Neutrophil (primary cell): ENCODE measurements around the gene GPR21.

Experiments used
- H3K27ac ChIP-seq: fragments of 200-600 bp; sonication (generic); 2 replicates; pipeline ENCODE4 v1.5.1; 2016; ENCODE audit warnings: mild to moderate bottlenecking, moderate library complexity
- H3K27me3 ChIP-seq: fragments of 200-600 bp; sonication (generic); 2 replicates; pipeline ENCODE4 v1.6.0; 2016; ENCODE audit warnings: mild to moderate bottlenecking
- H3K36me3 ChIP-seq: fragments of 200-600 bp; sonication (generic); 2 replicates; pipeline ENCODE4 v1.5.1; 2017
- H3K4me1 ChIP-seq, 2 experiments: fragments of 200-600 bp in 1 of 2; sonication (generic) in 1 of 2; 1 replicate in 1 of 2; 2 replicates in 1 of 2; pipeline versions ENCODE4 v1.5.1 to v1.6.1; 2013 to 2016; ENCODE audit warnings: low read depth in 1 of 2, low read length in 1 of 2, mild to moderate bottlenecking in 1 of 2, moderate library complexity in 1 of 2; ENCODE audit not compliant: control insufficient read depth in 1 of 2, insufficient read depth in 1 of 2
- H3K4me3 ChIP-seq, 2 experiments: fragments of 200-600 bp in 1 of 2; sonication (generic) in 1 of 2; 1 replicate in 1 of 2; 2 replicates in 1 of 2; pipeline ENCODE4 v1.5.1; 2013 to 2016; ENCODE audit warnings: low read depth in 1 of 2, low read length in 1 of 2, mild to moderate bottlenecking in 1 of 2, moderate library complexity in 1 of 2
- H3K9me3 ChIP-seq: fragments of 200-600 bp; sonication (generic); 2 replicates; pipeline ENCODE4 v1.5.1; 2016
- TF ChIP-seq, protein P1 (sequence below): fragments of 200-600 bp; sonication (generic); IDR thresholded peaks from 2 replicates; pipeline ENCODE4 v1.5.1; 2016; ENCODE audit warnings: antibody characterized with exemption

The GPR21 gene, protein sequence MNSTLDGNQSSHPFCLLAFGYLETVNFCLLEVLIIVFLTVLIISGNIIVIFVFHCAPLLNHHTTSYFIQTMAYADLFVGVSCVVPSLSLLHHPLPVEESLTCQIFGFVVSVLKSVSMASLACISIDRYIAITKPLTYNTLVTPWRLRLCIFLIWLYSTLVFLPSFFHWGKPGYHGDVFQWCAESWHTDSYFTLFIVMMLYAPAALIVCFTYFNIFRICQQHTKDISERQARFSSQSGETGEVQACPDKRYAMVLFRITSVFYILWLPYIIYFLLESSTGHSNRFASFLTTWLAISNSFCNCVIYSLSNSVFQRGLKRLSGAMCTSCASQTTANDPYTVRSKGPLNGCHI

DNA sequence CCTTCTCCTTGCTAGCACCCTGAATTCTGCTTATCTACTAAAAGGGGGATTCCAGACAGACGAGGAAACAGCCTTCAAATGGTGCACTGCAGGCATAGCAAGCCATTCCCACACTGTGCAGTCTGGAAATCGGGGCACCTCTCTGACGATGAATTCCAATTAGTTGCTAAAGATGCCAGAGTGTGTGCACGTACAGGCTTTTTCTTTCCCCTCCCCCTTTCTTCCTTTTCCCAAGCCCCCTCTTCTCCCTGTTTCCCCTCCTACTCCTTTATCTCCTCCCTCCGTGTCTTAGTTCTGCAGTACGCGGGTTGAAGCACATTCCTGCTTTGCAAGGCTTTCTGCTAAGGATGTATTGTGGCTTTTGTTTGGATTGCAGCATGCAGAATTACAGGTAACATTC, at the start of gene GPR21:
Gene GPR21 (plus strand): TSS at position 316 of the 400 bp plus-strand sequence. CDS start 900 bp downstream, outside the sequence.
- no peaks in the 10 kb centered on the region for H3K9me3 ChIP-seq
- no peak within 1 kb of the TSS for H3K27ac ChIP-seq
- TF ChIP-seq, protein P1, sequence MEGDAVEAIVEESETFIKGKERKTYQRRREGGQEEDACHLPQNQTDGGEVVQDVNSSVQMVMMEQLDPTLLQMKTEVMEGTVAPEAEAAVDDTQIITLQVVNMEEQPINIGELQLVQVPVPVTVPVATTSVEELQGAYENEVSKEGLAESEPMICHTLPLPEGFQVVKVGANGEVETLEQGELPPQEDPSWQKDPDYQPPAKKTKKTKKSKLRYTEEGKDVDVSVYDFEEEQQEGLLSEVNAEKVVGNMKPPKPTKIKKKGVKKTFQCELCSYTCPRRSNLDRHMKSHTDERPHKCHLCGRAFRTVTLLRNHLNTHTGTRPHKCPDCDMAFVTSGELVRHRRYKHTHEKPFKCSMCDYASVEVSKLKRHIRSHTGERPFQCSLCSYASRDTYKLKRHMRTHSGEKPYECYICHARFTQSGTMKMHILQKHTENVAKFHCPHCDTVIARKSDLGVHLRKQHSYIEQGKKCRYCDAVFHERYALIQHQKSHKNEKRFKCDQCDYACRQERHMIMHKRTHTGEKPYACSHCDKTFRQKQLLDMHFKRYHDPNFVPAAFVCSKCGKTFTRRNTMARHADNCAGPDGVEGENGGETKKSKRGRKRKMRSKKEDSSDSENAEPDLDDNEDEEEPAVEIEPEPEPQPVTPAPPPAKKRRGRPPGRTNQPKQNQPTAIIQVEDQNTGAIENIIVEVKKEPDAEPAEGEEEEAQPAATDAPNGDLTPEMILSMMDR = no peak
- H3K27me3 ChIP-seq = peaks cover 17% of the 10 kb centered on the region
- no peaks in the 10 kb centered on the region for H3K36me3 ChIP-seq
- H3K4me3 ChIP-seq = no peak within 1 kb of the TSS
- peaks cover 0 to 36% of the 10 kb centered on the region in 2 experiments for H3K4me1 ChIP-seq

DNA sequence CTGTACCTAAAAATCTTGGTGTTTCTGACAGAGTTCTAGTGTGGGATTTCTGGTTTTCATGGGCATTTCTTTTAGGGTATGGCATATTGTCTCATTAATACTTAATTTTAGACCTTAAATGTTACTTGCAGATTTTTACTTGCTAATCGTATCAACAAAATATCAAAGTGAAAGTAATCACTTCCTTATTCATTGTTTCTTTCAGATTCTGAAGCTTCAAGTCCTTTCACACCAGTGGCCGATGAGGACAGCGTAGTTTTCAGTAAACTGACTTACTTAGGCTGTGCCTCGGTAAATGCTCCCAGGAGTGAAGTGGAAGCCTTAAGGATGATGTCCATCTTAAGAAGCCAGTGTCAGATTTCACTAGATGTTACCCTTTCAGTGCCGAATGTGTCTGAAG, 47.5 kb upstream of the GPR21 start:
- Histone ChIP-seq H3K27me3 (no peaks in the 10 kb centered on the region), H3K36me3 (peaks cover 35% of the 10 kb centered on the region), H3K9me3 (no peaks in the 10 kb centered on the region), H3K4me1 (peaks cover 6 to 14% of the 10 kb centered on the region in 2 experiments), H3K27ac (no peak overlapping the region), H3K4me3 (no peak overlapping the region)
- TF ChIP-seq, protein P1 = no peak

DNA sequence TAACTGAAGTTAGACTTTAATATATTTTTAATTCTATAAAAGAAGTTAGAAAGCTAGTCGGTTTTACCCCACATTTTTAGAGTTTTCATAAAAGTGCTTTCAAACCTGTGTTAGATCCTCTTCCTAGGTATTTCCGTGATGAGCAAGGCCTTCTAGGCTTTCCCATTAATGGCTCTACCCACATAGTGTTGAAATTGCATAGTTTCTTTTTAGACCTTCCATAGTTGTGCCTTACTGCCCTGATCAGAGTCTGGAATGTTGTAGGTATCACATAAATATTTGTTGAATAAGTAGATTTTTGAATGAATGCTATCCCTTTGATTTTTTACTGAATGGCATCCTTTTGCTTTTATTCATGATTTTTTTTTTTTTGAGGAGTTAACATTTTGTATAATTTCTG, 45.3 kb upstream of the GPR21 start:
- Histone ChIP-seq H3K27me3 (no peaks in the 10 kb centered on the region), H3K9me3 (no peaks in the 10 kb centered on the region), H3K4me1 (peaks cover 6 to 14% of the 10 kb centered on the region in 2 experiments), H3K36me3 (peaks cover 35% of the 10 kb centered on the region), H3K27ac (no peak overlapping the region), H3K4me3 (no peak overlapping the region)
- TF ChIP-seq, protein P1 = no peak

DNA sequence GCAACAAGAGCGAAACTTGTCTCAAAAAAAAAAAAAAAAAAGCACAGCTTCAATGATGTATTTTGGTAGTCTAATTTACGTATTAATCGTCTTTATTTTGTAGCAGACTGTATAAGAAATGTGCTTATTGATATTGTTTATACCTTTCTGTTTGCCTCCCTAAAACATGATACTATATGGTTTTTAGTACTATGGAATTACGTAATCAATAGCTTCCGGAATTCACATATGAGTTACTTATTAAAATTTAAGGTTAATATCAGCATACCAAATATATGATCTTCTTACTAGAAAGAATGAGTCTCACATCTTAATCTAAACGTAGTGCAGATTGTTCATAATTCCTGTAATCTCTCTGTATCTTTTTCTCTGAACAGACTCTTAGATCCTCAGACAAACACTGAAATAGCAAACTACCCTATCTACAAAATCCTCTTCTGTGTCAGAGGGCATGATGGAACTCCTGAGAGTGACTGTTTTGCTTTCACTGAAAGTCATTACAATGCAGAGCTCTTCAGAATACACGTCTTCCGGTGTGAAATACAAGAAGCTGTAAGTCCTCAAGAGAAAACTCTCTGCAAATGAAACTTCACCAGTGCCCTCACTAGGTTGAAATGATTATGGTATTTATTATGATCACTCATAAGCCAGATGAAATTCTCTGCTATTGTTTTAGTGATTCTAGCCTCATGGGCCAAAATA, 44.4 kb upstream of the GPR21 start:
- Histone ChIP-seq H3K36me3 (peaks cover 35% of the 10 kb centered on the region), H3K27me3 (no peaks in the 10 kb centered on the region), H3K4me3 (no peak overlapping the region), H3K4me1 (peaks cover 0 to 5% of the 10 kb centered on the region in 2 experiments), H3K27ac (no peak overlapping the region), H3K9me3 (no peaks in the 10 kb centered on the region)
- TF ChIP-seq, protein P1 = no peak

DNA sequence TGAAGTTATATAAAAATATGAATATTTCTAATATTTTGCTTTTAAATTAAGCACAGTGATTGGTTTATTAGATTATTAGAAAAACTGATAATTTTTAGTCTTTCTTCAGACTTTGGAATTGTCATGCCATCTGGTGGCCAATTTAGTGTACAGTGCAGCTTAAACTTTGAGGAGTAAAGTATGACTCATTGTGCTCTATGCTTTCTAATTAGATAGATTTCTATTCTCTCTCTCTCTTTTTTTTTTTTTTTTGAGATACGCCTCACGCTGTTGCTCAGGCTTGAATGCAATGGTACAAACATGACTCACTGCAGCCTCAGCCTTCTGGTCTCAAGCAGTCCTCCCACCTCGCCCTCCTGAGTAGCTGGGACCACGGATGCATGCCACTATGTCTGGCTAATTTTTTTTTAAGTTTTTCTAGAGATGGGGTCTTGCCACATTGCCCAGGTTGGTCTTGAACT, 42.1 kb upstream of the GPR21 start:
- no peak overlapping the region for H3K27ac ChIP-seq
- H3K36me3 ChIP-seq = peaks cover 25% of the 10 kb centered on the region
- H3K9me3 ChIP-seq = no peaks in the 10 kb centered on the region
- H3K4me3 ChIP-seq = no peak overlapping the region
- no peaks in the 10 kb centered on the region for H3K27me3 ChIP-seq
- no peaks in the 10 kb centered on the region for H3K4me1 ChIP-seq
- TF ChIP-seq, protein P1 = peak; percentile 14
